Ascending aorta (tissue), 2 donors: ENCODE results near the gene SPAG9. TPM values are rescaled to one million over a fixed set of nuclear protein-coding genes. Genes with fewer than 3 reads are reported as not detected.
A peak's percentile ranks its signal among the peaks of the same experiment; 100 is the strongest.
"Not testable (repeated sequence)": the region's sequence is repeated elsewhere in the genome, so short reads cannot be mapped to it uniquely, and the experiment has no call there.

ENCODE experiments used
- DNase-seq, 2 donors: peaks; one replicate each; pipeline ENCODE4 v3.0.0-alpha.2; 2019; ENCODE audit warnings: low spot score in 2 of 2
- H3K27ac ChIP-seq, 2 donors: fragments of 200-600 bp; sonication (generic); one replicate each; pipeline ENCODE4 v1.5.1; 2016 to 2017; ENCODE audit warnings: mild to moderate bottlenecking in 1 of 2
- H3K27me3 ChIP-seq: fragments of 200-600 bp; sonication (generic); one replicate; pipeline ENCODE4 v1.5.1; 2017
- H3K36me3 ChIP-seq, 2 donors: fragments of 200-600 bp; sonication (generic); one replicate each; pipeline ENCODE4 v1.5.1; 2016
- H3K4me1 ChIP-seq, 2 donors: fragments of 200-600 bp; sonication (generic); one replicate each; pipeline ENCODE4 v1.5.1; 2016 to 2017; ENCODE audit warnings: mild to moderate bottlenecking in 1 of 2
- H3K4me3 ChIP-seq, 2 donors: fragments of 200-600 bp; sonication (generic); one replicate each; pipeline ENCODE4 v1.5.1; 2016 to 2017; ENCODE audit warnings: mild to moderate bottlenecking in 1 of 2
- H3K9me3 ChIP-seq, 2 donors: fragments of 200-600 bp; sonication (generic); one replicate each; pipeline ENCODE4 v1.5.1; 2016
- intact Hi-C: fragments of 100-400 bp; cut with DNase I; formaldehyde crosslinking; loops from one replicate; pipeline ENCODE4 v1.15.1; 2023
- total RNA-seq: library from RNA; depleted of rRNA; stranded (reverse); fragments of >200 nt; gene quantifications from one replicate; pipeline ENCODE4 v1.1.0, GENCODE V29; 2016
- TF ChIP-seq, protein P1 (sequence below), 3 experiments: fragments of 200-600 bp in 2 of 3; fragments of 450-650 bp in 1 of 3; sonication (generic) in 2 of 3; IDR thresholded peaks; one replicate each; pipeline ENCODE4 v1.5.1; 2016 to 2019; ENCODE audit warnings: antibody characterized with exemption in 3 of 3, mild to moderate bottlenecking in 1 of 3, moderate library complexity in 1 of 3

Gene SPAG9
- total RNA-seq, 1 donor from 2014 or later: 41.3 TPM

DNA sequence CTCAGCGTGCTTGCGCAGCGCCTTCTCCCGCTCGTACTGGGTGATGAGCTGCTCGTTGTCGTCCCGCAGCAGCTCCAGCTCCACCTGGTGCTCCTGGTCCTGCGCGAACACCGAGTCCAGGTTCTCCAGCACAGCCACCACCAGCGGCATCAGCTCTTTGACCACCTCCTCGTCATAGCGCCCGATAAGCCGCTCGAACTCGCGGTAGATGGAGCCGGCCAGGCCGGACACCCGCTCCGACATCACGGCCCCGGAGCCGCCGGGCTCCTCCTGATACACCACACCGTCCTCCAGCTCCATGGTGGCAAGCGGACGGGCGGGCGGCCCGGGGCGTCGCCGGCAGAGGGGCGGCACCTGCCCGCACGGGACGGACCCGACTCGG lies 320 bp downstream of the SPAG9 start:
- Histone ChIP-seq H3K4me1 (peaks cover 3 to 20% of the 10 kb centered on the region in 2 donors), H3K9me3 (no peaks in the 10 kb centered on the region), H3K27me3 (no peaks in the 10 kb centered on the region), H3K36me3 (no peaks in the 10 kb centered on the region), H3K4me3 (peak overlapping the region; percentile 99 to 100), H3K27ac (peak overlapping the region; percentile 99)
- DNase-seq: no peak
- intact Hi-C loops: loop anchor here (2.0 to 5.0 kb wide), 2 partner anchors 47 to 254 kb away; partner anchors contain the start of genes NME2 and TOB1
- TF ChIP-seq, protein P1, sequence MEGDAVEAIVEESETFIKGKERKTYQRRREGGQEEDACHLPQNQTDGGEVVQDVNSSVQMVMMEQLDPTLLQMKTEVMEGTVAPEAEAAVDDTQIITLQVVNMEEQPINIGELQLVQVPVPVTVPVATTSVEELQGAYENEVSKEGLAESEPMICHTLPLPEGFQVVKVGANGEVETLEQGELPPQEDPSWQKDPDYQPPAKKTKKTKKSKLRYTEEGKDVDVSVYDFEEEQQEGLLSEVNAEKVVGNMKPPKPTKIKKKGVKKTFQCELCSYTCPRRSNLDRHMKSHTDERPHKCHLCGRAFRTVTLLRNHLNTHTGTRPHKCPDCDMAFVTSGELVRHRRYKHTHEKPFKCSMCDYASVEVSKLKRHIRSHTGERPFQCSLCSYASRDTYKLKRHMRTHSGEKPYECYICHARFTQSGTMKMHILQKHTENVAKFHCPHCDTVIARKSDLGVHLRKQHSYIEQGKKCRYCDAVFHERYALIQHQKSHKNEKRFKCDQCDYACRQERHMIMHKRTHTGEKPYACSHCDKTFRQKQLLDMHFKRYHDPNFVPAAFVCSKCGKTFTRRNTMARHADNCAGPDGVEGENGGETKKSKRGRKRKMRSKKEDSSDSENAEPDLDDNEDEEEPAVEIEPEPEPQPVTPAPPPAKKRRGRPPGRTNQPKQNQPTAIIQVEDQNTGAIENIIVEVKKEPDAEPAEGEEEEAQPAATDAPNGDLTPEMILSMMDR (IDR thresholded peaks at IDR 0.05): no peak

DNA sequence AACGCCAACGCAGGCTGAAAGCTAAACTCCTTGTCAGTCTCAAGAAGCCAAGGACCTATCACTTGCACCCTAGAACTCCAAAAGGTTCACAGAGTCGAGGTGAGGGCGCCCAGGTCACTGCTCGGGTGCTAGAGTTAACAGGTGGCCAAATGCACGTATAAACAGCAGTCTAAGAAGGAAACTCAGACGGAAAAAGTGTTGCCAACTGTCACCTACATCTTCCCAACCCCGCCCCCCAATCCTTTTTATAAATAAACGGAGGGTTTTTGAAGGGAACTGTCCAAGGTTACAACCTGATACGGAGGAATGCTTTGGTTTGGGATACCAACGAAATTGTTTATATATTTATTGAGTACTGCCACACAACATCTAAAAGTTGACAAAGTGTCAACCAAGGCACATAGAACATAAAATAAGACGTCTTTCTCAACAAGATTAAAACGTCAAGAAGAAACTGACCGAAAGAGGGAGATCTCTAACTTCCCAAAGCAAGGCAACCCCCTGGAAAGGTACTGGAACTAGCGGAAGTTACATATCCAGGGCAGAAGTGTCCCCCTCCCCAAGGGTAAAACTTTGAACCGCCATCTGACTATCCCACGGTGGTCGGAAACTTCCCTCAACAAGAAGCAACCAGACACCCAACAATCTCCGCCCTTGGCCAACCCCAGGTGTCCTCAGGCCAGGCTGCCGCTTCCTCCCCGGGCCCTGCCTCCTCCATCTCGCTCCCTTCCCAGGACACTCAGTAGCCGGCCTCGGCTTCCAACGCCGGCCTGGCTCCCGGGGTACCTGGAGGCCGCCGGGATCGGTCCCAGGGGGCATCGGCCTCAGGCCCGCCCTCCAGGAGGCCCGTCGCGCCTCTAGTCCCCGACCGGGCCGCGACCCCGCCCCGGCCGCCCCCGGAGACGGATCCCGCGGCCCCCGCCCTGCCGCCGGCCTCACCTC lies 982 bp downstream of the SPAG9 start:
- TF ChIP-seq, protein P1 (IDR thresholded peaks at IDR 0.05): peak; percentile 12 to 47 (median 33)
- H3K4me3 ChIP-seq: peak overlapping the region; percentile 99 to 100
- H3K36me3 ChIP-seq: no peaks in the 10 kb centered on the region
- intact Hi-C loops: loop anchor here (2.0 to 10.0 kb wide), 3 partner anchors 48 to 253 kb away; partner anchors contain the start of genes NME2 and TOB1
- peaks cover 3 to 20% of the 10 kb centered on the region in 2 donors for H3K4me1 ChIP-seq
- no peaks in the 10 kb centered on the region for H3K9me3 ChIP-seq
- no peaks in the 10 kb centered on the region for H3K27me3 ChIP-seq
- H3K27ac ChIP-seq: peak overlapping the region; percentile 99
- peak in 1 of 2 donors; percentile 73 for DNase-seq

DNA sequence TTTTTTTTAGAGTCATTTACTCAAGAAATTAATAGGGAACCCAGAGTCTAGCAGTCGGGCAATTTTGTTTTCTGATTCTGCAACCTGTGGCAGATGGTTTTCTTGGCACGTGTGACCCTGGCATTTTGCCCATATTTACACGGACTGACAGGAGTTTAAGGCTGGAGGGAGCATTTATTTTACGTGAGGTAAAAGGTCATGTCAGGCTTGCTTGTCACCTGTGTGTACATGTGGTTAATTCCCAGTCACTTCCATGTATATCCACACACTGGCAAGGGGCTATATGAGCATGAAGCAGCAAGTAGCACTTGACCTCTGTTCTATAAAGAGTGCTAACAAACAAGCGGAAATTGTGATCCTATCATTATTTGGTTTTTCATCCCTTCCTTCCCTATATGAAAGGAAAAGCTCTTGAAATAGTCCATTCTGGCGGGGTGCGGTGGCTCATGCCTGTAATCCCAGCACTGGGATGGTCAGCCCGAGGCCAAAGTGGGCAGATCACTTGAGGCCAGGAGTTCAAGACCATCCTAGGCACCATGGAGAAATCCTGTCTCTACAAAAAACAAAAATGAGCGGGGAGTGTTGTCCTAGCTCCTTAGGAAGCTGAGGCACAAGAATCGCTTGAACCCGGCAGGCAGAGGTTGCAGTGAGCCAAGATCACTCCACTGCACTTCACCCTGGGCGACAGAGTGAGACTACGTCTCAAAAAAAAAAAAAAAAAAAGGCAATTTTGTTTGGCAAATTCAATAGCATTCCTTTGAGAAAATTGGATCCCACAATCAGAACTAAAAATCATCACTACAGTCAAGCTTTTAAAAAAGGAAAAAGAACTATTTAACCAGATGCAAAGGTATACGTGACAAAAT lies 2.1 kb downstream of the SPAG9 start:
- DNase-seq: no peak
- peak overlapping the region; percentile 23 to 99 for H3K4me3 ChIP-seq
- intact Hi-C loops: loop anchor here (10.0 kb wide), 1 partner anchor 64 kb away; no protein-coding TSS in a partner anchor

DNA sequence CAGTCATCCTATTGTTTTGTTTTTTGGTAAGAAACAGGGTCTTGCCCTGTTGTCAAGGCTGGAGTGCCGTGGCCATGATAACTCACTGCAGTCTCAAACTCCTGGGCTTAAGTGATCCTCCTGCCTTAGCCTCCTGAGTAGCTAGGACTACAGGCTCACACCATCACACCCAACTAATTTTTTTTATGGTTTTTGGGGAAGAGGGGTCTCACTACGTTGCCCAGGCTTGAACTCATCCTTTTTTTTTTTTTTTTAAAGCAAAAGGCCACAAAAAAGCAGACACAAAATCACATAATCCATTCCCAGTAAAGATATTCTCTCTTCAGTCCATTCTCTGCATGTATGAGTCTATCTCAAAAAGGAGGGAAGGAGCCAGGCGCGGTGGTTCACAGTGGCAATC lies 5.5 kb downstream of the SPAG9 start:
- H3K4me3 ChIP-seq: no peak overlapping the region
- H3K9me3 ChIP-seq: no peaks in the 10 kb centered on the region
- H3K4me1 ChIP-seq: peaks cover 3 to 19% of the 10 kb centered on the region in 2 donors
- TF ChIP-seq, protein P1 (IDR thresholded peaks at IDR 0.05): no peak
- no peak overlapping the region for H3K27ac ChIP-seq
- no peaks in the 10 kb centered on the region for H3K27me3 ChIP-seq
- DNase-seq: no peak
- H3K36me3 ChIP-seq: no peaks in the 10 kb centered on the region
- intact Hi-C loops: loop anchor here (10.0 kb wide), 1 partner anchor 60 kb away; no protein-coding TSS in a partner anchor

More for the DNA sequence above, 2.1 kb downstream of the SPAG9 start:
- Histone ChIP-seq H3K36me3 (no peaks in the 10 kb centered on the region), H3K27me3 (no peaks in the 10 kb centered on the region), H3K27ac (peak overlapping the region; percentile 7 to 17), H3K9me3 (no peaks in the 10 kb centered on the region), H3K4me1 (peaks cover 3 to 20% of the 10 kb centered on the region in 2 donors)
- TF ChIP-seq, protein P1 (IDR thresholded peaks at IDR 0.05): no peak

DNA sequence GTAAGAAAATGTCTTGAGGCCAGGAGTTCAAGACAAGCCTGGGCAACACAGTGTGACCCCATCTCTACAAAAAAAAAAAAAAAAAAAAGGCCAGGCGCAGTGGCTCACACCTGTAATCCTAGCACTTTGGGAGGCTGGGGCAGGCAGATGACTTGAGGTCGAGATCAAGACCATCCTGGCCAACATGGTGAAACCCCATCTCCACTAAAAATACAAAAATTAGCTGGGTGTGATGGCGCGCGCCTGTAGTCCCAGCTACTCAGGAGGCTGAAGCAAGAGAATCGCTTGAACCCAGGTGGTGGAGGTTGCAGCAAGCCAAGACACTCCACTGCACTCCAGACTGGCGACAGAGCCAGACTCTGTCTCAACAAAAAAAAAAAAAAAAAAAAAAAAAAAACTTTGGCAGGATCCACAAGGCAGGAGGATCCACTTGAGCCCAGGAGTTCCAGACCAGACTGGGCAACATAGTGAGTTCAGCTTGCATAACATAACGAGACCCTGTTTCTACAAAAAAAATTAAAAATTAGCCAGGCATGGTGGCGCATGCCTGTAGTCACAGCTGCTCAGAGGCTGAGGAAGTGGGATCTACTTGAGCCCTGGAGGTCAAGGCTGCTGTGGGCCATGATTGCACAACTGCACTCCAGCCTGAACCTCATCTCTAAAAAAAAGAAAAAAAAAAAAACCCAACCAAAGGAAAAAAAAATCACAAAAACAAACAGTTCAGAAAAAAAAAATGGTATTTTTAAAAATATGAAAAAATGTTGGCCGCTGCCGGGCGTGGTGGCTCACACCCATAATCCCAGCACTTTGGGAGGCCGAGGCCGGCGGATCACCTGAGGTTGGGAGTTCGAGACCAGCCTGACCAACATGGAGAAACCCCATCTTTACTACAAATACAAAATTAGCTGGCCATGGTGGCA lies 8.1 kb downstream of the SPAG9 start:
- not testable (repeated sequence) for H3K36me3 ChIP-seq, H3K27me3 ChIP-seq, H3K4me3 ChIP-seq, H3K4me1 ChIP-seq, H3K9me3 ChIP-seq
- intact Hi-C loops: loop anchor here (10.0 kb wide), 1 partner anchor 58 kb away; no protein-coding TSS in a partner anchor
- peak in 1 of 2 donors; percentile 72 for DNase-seq
- peak overlapping the region in 1 of 2 donors; percentile 11 for H3K27ac ChIP-seq
